BLaER1 (cell line): ENCODE measurements around the gene KCNT2.
"Not testable (repeated sequence)": the region's sequence is repeated elsewhere in the genome, so short reads cannot be mapped to it uniquely, and the experiment has no call there.

Experiments used
- H3K27ac ChIP-seq: shearing (Covaris generic); formaldehyde crosslinking; 2 replicates; pipeline ENCODE4 v1.8.1; 2022
- H3K27me3 ChIP-seq: shearing (Covaris generic); formaldehyde crosslinking; 2 replicates; pipeline ENCODE4 v1.8.1; 2022
- H3K36me3 ChIP-seq: shearing (Covaris generic); formaldehyde crosslinking; 2 replicates; pipeline ENCODE4 v1.8.1; 2022
- H3K4me1 ChIP-seq: shearing (Covaris generic); formaldehyde crosslinking; 2 replicates; pipeline ENCODE4 v1.8.1; 2022
- H3K4me2 ChIP-seq: shearing (Covaris generic); formaldehyde crosslinking; 2 replicates; pipeline ENCODE4 v1.8.1; 2022
- H3K4me3 ChIP-seq: shearing (Covaris generic); formaldehyde crosslinking; 2 replicates; pipeline ENCODE4 v1.8.1; 2022
- H3K9ac ChIP-seq: shearing (Covaris generic); formaldehyde crosslinking; 2 replicates; pipeline ENCODE4 v1.8.1; 2022
- H3K9me3 ChIP-seq: shearing (Covaris generic); formaldehyde crosslinking; 2 replicates; pipeline ENCODE4 v1.8.1; 2022
- H4K20me1 ChIP-seq: shearing (Covaris generic); formaldehyde crosslinking; 2 replicates; pipeline ENCODE4 v1.8.1; 2022
- Cebpa-rat ChIP-seq: shearing (Covaris generic); IDR thresholded peaks from 2 replicates; pipeline ENCODE4 v1.8.1; 2022

The KCNT2 gene

DNA sequence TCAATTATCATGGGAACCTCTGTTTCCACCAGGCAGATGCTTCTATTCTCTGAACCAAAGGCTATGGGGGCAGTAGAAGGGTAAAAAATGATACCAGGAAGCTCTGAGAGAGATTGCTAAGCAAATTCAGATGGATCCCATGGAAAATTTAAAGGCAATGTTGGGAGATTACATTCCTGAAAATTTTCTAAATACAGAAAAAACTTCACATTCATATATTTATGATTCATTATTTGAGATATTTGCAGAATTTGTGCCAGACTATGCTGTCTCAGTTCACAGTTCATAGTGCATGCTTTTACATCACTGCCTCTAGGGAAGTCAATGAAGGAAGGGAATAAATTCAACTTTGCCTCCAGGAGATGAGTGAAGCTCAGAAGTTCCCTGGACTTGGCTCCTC, 57.5 kb downstream of the KCNT2 start:
- Histone ChIP-seq H3K4me1 (no peaks in the 10 kb centered on the region), H4K20me1 (no peaks in the 10 kb centered on the region), H3K27ac (no peak overlapping the region), H3K4me2 (no peak overlapping the region), H3K27me3 (no peaks in the 10 kb centered on the region), H3K9ac (no peak overlapping the region), H3K4me3 (no peak overlapping the region), H3K36me3 (no peaks in the 10 kb centered on the region), H3K9me3 (no peaks in the 10 kb centered on the region)
- TF ChIP-seq Cebpa-rat, result no peak

- no peaks in the 10 kb centered on the region for H4K20me1 ChIP-seq
- no peaks in the 10 kb centered on the region for H3K9me3 ChIP-seq
- H3K27ac ChIP-seq, result no peak overlapping the region
- H3K36me3 ChIP-seq, result no peaks in the 10 kb centered on the region
- H3K9ac ChIP-seq, result no peak overlapping the region
- no peak overlapping the region for H3K4me3 ChIP-seq
- no peaks in the 10 kb centered on the region for H3K27me3 ChIP-seq
- H3K4me2 ChIP-seq, result no peak overlapping the region
- no peaks in the 10 kb centered on the region for H3K4me1 ChIP-seq
- no peak for TF ChIP-seq Cebpa-rat
Observed at GRCh38 chr1:196546272-196547111, 61.7 kb downstream of the KCNT2 start.

DNA sequence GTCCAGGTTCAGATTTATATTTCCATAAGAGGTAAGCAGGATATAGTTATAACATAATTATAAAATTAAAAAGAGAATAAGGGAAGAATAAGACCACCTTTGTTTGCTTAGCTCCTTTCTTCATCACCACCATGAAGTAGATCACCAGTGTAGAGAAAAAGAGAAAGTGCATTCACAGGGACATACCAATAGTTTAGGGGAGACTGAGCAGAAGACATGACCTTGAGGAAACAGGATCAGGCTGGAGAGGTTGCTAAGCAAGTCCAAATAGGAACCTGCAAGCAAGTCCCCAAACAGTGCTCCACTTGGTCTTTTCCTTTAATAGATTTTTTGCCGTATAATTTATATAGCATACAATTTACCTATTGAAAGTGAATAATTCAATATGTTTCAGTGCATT, 63.0 kb downstream of the KCNT2 start:
- Histone ChIP-seq H4K20me1 (no peaks in the 10 kb centered on the region), H3K4me3 (no peak overlapping the region), H3K27ac (no peak overlapping the region), H3K9me3 (no peaks in the 10 kb centered on the region), H3K9ac (no peak overlapping the region), H3K27me3 (no peaks in the 10 kb centered on the region), H3K4me2 (no peak overlapping the region), H3K36me3 (no peaks in the 10 kb centered on the region), H3K4me1 (no peaks in the 10 kb centered on the region)
- TF ChIP-seq Cebpa-rat, result no peak

DNA sequence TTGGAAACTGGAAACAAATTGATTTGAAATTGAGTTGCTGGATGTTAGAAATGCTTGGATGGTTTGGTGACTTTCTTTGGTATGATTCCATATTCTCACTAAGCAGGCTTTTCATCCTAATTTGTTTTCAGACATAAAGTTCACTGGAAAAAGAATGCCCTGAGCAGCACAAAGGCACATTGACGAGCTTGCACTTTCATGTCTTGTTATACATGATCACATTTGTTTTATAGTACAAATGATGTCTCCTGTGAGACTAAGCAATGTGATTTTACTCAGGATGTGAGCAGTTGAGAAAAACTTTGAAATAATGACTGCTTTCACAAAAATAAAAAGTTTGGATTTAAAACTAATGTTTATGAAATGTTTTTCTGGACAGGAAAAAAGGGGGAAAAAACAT, 63.6 kb downstream of the KCNT2 start:
- no peak overlapping the region for H3K4me3 ChIP-seq
- H3K9ac ChIP-seq, result no peak overlapping the region
- no peaks in the 10 kb centered on the region for H3K36me3 ChIP-seq
- H3K4me2 ChIP-seq, result no peak overlapping the region
- no peaks in the 10 kb centered on the region for H4K20me1 ChIP-seq
- H3K27ac ChIP-seq, result no peak overlapping the region
- H3K9me3 ChIP-seq, result no peaks in the 10 kb centered on the region
- no peaks in the 10 kb centered on the region for H3K27me3 ChIP-seq
- no peak for TF ChIP-seq Cebpa-rat
- no peaks in the 10 kb centered on the region for H3K4me1 ChIP-seq

DNA sequence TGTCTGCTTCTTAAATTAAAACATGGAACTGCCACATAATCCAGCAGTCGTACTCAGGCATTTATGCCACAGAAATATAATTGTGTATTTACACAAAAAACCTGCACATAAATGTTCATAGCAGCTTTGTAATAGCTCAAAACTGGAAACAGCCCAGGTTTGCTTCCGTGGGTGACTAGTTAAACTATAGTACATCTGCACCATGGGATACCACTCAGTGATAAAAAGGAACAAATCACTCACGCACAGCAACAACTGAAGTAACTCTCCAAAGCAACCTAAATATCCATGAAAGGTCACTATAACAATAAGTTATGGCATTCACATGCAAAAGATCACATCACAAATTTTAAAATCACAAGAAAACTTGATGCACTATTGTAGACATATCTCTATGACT, 64.4 kb downstream of the KCNT2 start:
- Histone ChIP-seq H4K20me1 (no peaks in the 10 kb centered on the region), H3K4me1 (no peaks in the 10 kb centered on the region), H3K36me3 (no peaks in the 10 kb centered on the region), H3K27me3 (no peaks in the 10 kb centered on the region), H3K9ac (no peak overlapping the region), H3K9me3 (no peaks in the 10 kb centered on the region), H3K27ac (no peak overlapping the region), H3K4me2 (no peak overlapping the region), H3K4me3 (no peak overlapping the region)
- no peak for TF ChIP-seq Cebpa-rat

DNA sequence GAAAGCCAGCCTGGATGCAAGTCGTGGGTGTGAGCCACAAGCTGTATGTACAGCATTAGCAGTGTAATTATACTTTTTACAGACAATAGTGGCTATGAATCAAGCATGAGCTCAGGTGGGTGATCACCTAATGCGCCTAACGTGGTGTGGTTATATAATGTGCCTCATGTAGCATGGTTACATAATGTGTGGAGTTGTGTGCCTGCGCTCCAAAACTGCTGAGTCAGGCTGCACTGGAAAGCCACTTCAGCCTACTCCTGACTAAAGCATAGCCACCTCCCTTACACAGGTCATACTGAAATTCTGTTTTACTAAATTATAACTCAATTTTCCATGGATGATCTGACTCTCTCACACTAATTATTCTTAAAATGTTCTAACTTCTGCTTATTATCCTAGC, 69.8 kb downstream of the KCNT2 start:
- Histone ChIP-seq H3K27ac (no peak overlapping the region), H3K9me3 (peaks cover 40% of the 10 kb centered on the region), H3K36me3 (no peaks in the 10 kb centered on the region), H3K9ac (no peak overlapping the region), H3K4me2 (no peak overlapping the region), H4K20me1 (no peaks in the 10 kb centered on the region), H3K27me3 (no peaks in the 10 kb centered on the region; the same call in 1 of the 2 replicates), H3K4me3 (no peak overlapping the region), H3K4me1 (no peaks in the 10 kb centered on the region)
- TF ChIP-seq Cebpa-rat, result no peak

DNA sequence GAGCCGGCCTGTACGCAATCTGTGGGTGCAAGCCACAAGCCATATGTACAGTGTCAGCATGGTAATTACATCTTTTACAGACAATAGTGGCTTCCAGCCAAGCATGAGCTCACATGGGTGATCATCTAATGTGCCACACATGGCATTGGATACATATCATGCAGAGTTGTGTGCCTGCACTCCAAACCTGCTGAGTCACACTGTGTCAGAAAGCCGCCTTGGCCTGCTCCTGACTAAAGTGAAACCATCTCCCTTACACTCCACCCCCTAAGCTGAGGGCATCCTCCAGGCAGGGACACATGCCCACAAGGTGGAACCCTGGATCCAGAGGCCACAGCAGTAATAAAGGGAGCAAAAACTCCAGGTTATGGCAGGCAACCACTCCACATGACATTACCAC, 72.5 kb downstream of the KCNT2 start:
- TF ChIP-seq Cebpa-rat, result no peak
- H3K9me3 ChIP-seq, result peaks cover 40% of the 10 kb centered on the region
- no peaks in the 10 kb centered on the region for H3K36me3 ChIP-seq
- no peak overlapping the region for H3K4me2 ChIP-seq
- no peaks in the 10 kb centered on the region; the same call in 1 of the 2 replicates for H3K27me3 ChIP-seq
- no peak overlapping the region for H3K4me3 ChIP-seq
- no peak overlapping the region for H3K9ac ChIP-seq
- H3K27ac ChIP-seq, result no peak overlapping the region
- H4K20me1 ChIP-seq, result no peaks in the 10 kb centered on the region
- H3K4me1 ChIP-seq, result no peaks in the 10 kb centered on the region

DNA sequence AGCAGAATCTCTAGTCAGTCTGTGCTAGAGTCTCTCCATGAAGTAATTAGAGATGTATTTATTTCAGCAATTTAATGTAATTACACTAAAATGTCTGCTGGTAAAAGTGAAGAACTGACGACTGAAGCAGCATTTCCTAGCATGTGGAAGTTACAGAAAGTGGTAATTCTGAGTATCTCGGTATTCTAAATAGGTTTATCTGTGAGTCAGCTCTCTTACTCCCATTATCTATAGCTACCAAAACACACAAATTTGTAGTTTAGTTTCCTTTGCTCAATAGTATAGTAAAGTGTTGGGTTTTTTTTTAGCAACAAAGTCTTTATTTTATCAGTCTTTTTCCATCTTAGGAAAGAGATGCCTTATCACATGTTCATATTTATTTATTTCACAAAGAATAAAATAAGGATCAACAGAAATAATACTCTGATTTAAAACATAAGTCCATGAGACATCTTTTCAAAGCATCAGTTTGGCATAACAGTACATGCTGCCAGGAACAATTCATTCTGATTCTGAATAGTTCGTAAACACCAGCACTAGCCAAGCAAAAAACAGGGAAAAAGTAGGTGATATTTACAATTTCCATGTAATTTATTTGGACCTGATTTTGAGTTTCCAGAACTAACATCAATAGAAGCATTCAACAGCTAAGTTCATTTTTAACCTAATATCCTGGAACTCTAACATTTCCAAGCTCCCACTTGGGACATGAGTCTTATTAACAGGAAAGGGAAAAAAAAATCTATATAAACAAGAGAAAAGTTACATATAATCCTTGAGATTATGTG, 76.3 kb downstream of the KCNT2 start:
- TF ChIP-seq Cebpa-rat, result no peak
- no peaks in the 10 kb centered on the region; the same call in 1 of the 2 replicates for H3K27me3 ChIP-seq
- no peak overlapping the region for H3K27ac ChIP-seq
- H3K4me1 ChIP-seq, result no peaks in the 10 kb centered on the region
- peaks cover 23% of the 10 kb centered on the region for H3K9me3 ChIP-seq
- H3K4me3 ChIP-seq, result no peak overlapping the region
- no peaks in the 10 kb centered on the region for H3K36me3 ChIP-seq
- H4K20me1 ChIP-seq, result no peaks in the 10 kb centered on the region
- H3K4me2 ChIP-seq, result no peak overlapping the region
- H3K9ac ChIP-seq, result no peak overlapping the region

DNA sequence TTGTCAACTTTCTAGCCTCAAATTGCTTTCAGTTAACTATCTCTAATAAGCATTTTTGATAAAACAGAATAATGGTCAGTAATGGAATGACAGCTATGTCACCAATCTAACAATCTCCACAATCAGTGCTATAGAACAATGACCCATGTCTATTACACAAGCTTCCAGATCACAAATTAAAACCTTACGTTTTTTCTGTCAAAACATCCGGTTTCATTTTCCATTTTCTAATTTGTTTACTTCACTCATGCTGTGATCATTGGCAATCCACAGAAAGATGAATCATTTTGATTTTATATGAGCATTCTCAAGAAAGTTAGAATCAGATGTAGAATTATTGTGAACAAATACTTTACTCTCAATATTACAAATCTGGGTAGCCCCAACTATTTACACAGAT, 80.3 kb downstream of the KCNT2 start:
- H3K4me1 ChIP-seq, result no peaks in the 10 kb centered on the region
- H3K27ac ChIP-seq, result no peak overlapping the region
- H3K4me2 ChIP-seq, result no peak overlapping the region
- H3K36me3 ChIP-seq, result no peaks in the 10 kb centered on the region
- no peak for TF ChIP-seq Cebpa-rat
- no peak overlapping the region for H3K9ac ChIP-seq
- no peak overlapping the region for H3K4me3 ChIP-seq
- H3K9me3 ChIP-seq, result peaks cover 1% of the 10 kb centered on the region
- H4K20me1 ChIP-seq, result no peaks in the 10 kb centered on the region
- H3K27me3 ChIP-seq, result no peaks in the 10 kb centered on the region

DNA sequence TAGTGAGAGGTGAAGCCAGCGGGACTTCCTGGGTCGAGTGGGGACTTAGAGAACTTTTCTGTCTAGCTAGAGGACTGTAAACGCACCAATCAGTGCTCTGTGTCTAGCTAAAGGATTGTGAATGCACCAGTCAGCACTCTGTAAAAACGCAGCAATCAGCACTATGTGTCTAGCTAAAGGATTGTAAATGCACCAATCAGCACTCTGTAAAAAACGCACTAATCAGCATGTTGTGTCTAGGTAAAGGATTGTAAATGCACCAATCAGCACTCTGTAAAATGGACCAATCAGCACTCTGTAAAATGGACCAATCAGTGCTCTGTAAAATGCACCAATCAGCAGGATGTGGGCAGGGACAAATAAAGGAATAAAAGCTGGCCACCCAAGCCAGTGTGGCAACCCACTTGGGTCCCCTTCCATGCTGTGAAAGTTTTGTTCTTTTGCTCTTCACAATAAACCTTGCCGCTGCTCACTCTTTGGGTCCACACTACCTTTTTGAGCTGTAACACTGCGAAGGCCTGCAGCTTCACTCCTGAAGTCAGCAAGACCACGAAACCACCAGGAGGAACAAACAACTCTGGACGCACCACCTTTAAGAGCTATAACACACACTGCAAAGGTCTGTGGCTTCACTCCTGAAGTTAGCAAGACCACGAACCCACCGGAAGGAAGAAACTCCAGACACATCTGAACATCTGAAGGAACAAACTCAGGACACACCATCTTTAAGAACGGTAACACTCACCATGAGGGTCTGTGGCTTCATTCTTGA, 85.5 kb downstream of the KCNT2 start:
- not testable (repeated sequence) for H3K4me2 ChIP-seq, H3K4me3 ChIP-seq, H3K27ac ChIP-seq, H3K27me3 ChIP-seq, H4K20me1 ChIP-seq, H3K36me3 ChIP-seq, H3K9ac ChIP-seq, H3K4me1 ChIP-seq, H3K9me3 ChIP-seq
